ENCODE measurements around the gene SND1.

SND1 gene

GRCh38 chr7:127976738-127977120 is 324.7 kb downstream of the SND1 start:
- DNase-seq, result no peak

GRCh38 chr7:127978421-127978820 is 326.4 kb downstream of the SND1 start:
- no peak for DNase-seq

GRCh38 chr7:127979113-127979727 is 327.2 kb downstream of the SND1 start:
- DNase-seq, result no peak

GRCh38 chr7:127979728-127980126 is 327.7 kb downstream of the SND1 start:
- DNase-seq, result no peak

- no peak for DNase-seq
Measured at GRCh38 chr7:127980901-127981300, 328.9 kb downstream of the SND1 start.

GRCh38 chr7:127981965-127982364 is 330.0 kb downstream of the SND1 start:
- no peak for DNase-seq

- DNase-seq, result no peak
Measured at GRCh38 chr7:127983804-127984332, 331.9 kb downstream of the SND1 start.

- no peak for DNase-seq
Measured at GRCh38 chr7:127986581-127987521, 334.9 kb downstream of the SND1 start.

- no peak for DNase-seq
Measured at GRCh38 chr7:127988751-127989150, 336.8 kb downstream of the SND1 start.

- DNase-seq, result no peak
Measured at GRCh38 chr7:127993317-127993716, 341.3 kb downstream of the SND1 start.

- DNase-seq, result no peak
Measured at GRCh38 chr7:127993987-127994386, 342.0 kb downstream of the SND1 start.

- DNase-seq, result no peak
Measured at GRCh38 chr7:127995156-127995880, 343.3 kb downstream of the SND1 start.

- DNase-seq, result no peak
Measured at GRCh38 chr7:127995881-127996215, 343.9 kb downstream of the SND1 start.

- no peak for DNase-seq
Measured at GRCh38 chr7:127996253-127997071, 344.5 kb downstream of the SND1 start.

- no peak for DNase-seq
Measured at GRCh38 chr7:127997226-127997922, 345.4 kb downstream of the SND1 start.

GRCh38 chr7:127998671-127999070 is 346.7 kb downstream of the SND1 start:
- no peak for DNase-seq

- DNase-seq, result no peak
Measured at GRCh38 chr7:128000048-128000447, 348.1 kb downstream of the SND1 start.

GRCh38 chr7:128000854-128001265 is 348.9 kb downstream of the SND1 start:
- DNase-seq, result no peak

GRCh38 chr7:128003167-128003566 is 351.2 kb downstream of the SND1 start:
- DNase-seq, result no peak

- DNase-seq, result no peak
Measured at GRCh38 chr7:128003787-128004186, 351.8 kb downstream of the SND1 start.

GRCh38 chr7:128004623-128005022 is 352.6 kb downstream of the SND1 start:
- DNase-seq, result no peak

- no peak for DNase-seq
Measured at GRCh38 chr7:128005117-128005516, 353.1 kb downstream of the SND1 start.

Data from NCI-H82 (cell line).